Smooth muscle cell (in vitro differentiated cells): ENCODE measurements around the gene ZFYVE28. TPM values are rescaled to one million over a fixed set of nuclear protein-coding genes. Genes with fewer than 3 reads are reported as not detected.

Experiments
- DNase-seq: peaks from one replicate; lab custom pipeline; 2025; ENCODE audit not compliant: unreplicated experiment; lab: John Stamatoyannopoulos, UW
- H2AFZ ChIP-seq: fragments of 200-600 bp; sonication (generic); 2 replicates; pipeline ENCODE4 v1.6.0; 2016; ENCODE audit warnings: antibody characterized with exemption, low read depth, mild to moderate bottlenecking
- H3F3A ChIP-seq: fragments of 200-600 bp; sonication (generic); 2 replicates; pipeline ENCODE4 v1.6.0; 2017; ENCODE audit warnings: antibody characterized with exemption, low read depth
- H3K27ac ChIP-seq: fragments of 200-600 bp; sonication (generic); 2 replicates; pipeline ENCODE4 v1.5.1; 2016; ENCODE audit warnings: low read depth, mild to moderate bottlenecking
- H3K27me3 ChIP-seq: fragments of 200-600 bp; sonication (generic); 2 replicates; pipeline ENCODE4 v1.6.1; 2016; ENCODE audit warnings: low read depth, mild to moderate bottlenecking
- H3K36me3 ChIP-seq: fragments of 200-600 bp; sonication (generic); 2 replicates; pipeline ENCODE4 v1.5.1; 2016; ENCODE audit warnings: low read depth
- H3K4me1 ChIP-seq: fragments of 200-600 bp; sonication (generic); 2 replicates; pipeline ENCODE4 v1.5.1; 2016; ENCODE audit warnings: low read depth
- H3K4me2 ChIP-seq: fragments of 200-600 bp; sonication (generic); 2 replicates; pipeline ENCODE4 v1.6.0; 2016; ENCODE audit warnings: mild to moderate bottlenecking
- H3K4me3 ChIP-seq: fragments of 200-600 bp; sonication (generic); 2 replicates; pipeline ENCODE4 v1.5.1; 2016; ENCODE audit warnings: mild to moderate bottlenecking
- H3K79me2 ChIP-seq: fragments of 200-600 bp; sonication (generic); 2 replicates; pipeline ENCODE4 v1.6.0; 2016; ENCODE audit warnings: low read depth, mild to moderate bottlenecking
- H3K9ac ChIP-seq: fragments of 200-600 bp; sonication (generic); 2 replicates; pipeline ENCODE4 v1.6.0; 2016; ENCODE audit warnings: low read depth
- H3K9me3 ChIP-seq: fragments of 200-600 bp; sonication (generic); replicated peaks from 2 replicates; pipeline ENCODE4 v1.5.1; 2016; ENCODE audit warnings: low read depth
- H4K20me1 ChIP-seq: fragments of 200-600 bp; sonication (generic); 2 replicates; pipeline ENCODE4 v1.6.0; 2016; ENCODE audit warnings: low read depth
- WGBS: methylation state at CpG from one replicate; pipeline ENCODE4 v1.1.7; 2016; ENCODE audit warnings: low lambda C conversion rate; 5-methylcytosine and 5-hydroxymethylcytosine counted together
- polyA plus RNA-seq: library from polyadenylated mRNA; unstranded; fragments of >200 nt; fragmentation: Nextera tagmentation; extraction: Ambion mirVana; gene quantifications from 2 replicates; pipeline ENCODE4 v1.2.1, GENCODE V29; 2016
- total RNA-seq: library from RNA; depleted of rRNA; stranded (reverse); fragments of >200 nt; gene quantifications from 2 replicates; pipeline ENCODE4 v1.2.3, GENCODE V29; 2014
- TF ChIP-seq, protein P1 (sequence below): fragments of 200-600 bp; sonication (generic); IDR thresholded peaks from 2 replicates; pipeline ENCODE4 v1.5.1; 2017; ENCODE audit warnings: borderline replicate concordance, mild to moderate bottlenecking, antibody characterized with exemption; ENCODE audit not compliant: insufficient read depth, poor library complexity, severe bottlenecking

ZFYVE28 gene
- total and polyA plus RNA-seq, 2 experiments from 2014 or later = 0.22 TPM; not detected in 1

- Histone ChIP-seq H3K27ac (no peak within 1 kb of the TSS), H3K27me3 (peaks cover 77% of the 10 kb centered on the region), H3K4me1 (peaks cover 14% of the 10 kb centered on the region), H4K20me1 (no peaks in the 10 kb centered on the region), H3F3A (no peaks in the 10 kb centered on the region), H2AFZ (peak within 1 kb of the TSS; percentile 40), H3K36me3 (no peaks in the 10 kb centered on the region), H3K4me2 (peak within 1 kb of the TSS; percentile 98), H3K9me3 (no peaks in the 10 kb centered on the region), H3K4me3 (peak within 1 kb of the TSS; percentile 60), H3K79me2 (no peaks in the 10 kb centered on the region), H3K9ac (peak within 1 kb of the TSS; percentile 78)
- peak; percentile 70 for DNase-seq
- TF ChIP-seq, protein P1, sequence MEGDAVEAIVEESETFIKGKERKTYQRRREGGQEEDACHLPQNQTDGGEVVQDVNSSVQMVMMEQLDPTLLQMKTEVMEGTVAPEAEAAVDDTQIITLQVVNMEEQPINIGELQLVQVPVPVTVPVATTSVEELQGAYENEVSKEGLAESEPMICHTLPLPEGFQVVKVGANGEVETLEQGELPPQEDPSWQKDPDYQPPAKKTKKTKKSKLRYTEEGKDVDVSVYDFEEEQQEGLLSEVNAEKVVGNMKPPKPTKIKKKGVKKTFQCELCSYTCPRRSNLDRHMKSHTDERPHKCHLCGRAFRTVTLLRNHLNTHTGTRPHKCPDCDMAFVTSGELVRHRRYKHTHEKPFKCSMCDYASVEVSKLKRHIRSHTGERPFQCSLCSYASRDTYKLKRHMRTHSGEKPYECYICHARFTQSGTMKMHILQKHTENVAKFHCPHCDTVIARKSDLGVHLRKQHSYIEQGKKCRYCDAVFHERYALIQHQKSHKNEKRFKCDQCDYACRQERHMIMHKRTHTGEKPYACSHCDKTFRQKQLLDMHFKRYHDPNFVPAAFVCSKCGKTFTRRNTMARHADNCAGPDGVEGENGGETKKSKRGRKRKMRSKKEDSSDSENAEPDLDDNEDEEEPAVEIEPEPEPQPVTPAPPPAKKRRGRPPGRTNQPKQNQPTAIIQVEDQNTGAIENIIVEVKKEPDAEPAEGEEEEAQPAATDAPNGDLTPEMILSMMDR = no peak
- WGBS = 5% methylated on average over 73 of the region's 94 CpGs
Measured at GRCh38 chr4:2418650-2419571, 466 bp upstream of the ZFYVE28 start, which contains the start of gene CFAP99. TSS of gene CFAP99 (plus strand) at chr4:2418955.

GRCh38 chr4:2417226-2417764 is 1.1 kb downstream of the ZFYVE28 start:
- no peaks in the 10 kb centered on the region for H3K9me3 ChIP-seq
- H3K27ac ChIP-seq = no peak overlapping the region
- no peak for DNase-seq
- 2% methylated on average over 55 of the region's 61 CpGs for WGBS
- TF ChIP-seq, protein P1 = no peak
- no peak overlapping the region for H3K9ac ChIP-seq
- peaks cover 3% of the 10 kb centered on the region for H3F3A ChIP-seq
- no peaks in the 10 kb centered on the region for H4K20me1 ChIP-seq
- no peaks in the 10 kb centered on the region for H3K36me3 ChIP-seq
- peak overlapping the region; percentile 88 for H3K4me2 ChIP-seq
- no peak overlapping the region for H2AFZ ChIP-seq
- H3K4me1 ChIP-seq = peaks cover 14% of the 10 kb centered on the region
- peaks cover 79% of the 10 kb centered on the region for H3K27me3 ChIP-seq
- no peaks in the 10 kb centered on the region for H3K79me2 ChIP-seq
- peak overlapping the region; percentile 60 for H3K4me3 ChIP-seq

DNA sequence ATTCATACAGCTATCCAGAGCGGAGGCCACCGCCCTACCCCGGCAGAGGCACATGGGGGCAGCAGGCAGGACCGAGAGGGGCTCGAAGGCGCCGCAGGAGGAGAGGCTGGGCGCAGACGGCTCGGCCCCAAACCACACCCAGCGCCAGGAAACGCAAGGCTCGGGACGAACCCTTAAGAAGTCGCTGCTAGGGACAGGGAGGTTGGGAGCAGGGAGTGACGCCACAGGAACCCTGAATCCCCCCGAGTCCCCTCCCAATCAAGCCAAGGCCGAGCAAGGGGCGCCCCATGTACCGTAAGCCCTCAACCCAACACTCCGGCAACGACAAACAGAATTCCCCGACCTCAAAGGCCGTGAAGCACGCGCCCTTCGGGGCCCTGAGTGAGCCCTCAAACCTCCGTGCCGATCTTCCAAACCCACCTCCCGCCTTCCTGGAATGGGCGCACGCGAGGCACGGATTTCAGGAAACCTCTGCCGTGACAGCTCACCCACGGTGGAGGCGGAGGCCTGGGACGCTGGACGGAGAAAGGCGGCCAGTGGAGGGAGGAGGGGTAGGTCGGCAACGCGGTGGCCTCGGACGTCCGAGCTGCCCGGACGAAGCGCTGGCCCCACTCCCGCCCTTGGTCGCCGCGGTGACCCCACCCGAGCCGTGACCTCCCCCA is 1.8 kb downstream of the ZFYVE28 start:
- Histone ChIP-seq H3K79me2 (no peaks in the 10 kb centered on the region), H3K27ac (no peak overlapping the region), H2AFZ (no peak overlapping the region), H3K4me3 (peak overlapping the region; percentile 60), H4K20me1 (no peaks in the 10 kb centered on the region), H3K9me3 (no peaks in the 10 kb centered on the region), H3K27me3 (peaks cover 73% of the 10 kb centered on the region), H3K36me3 (no peaks in the 10 kb centered on the region), H3K4me2 (peak overlapping the region; percentile 88), H3K9ac (no peak overlapping the region), H3F3A (peaks cover 4% of the 10 kb centered on the region), H3K4me1 (peaks cover 14% of the 10 kb centered on the region)
- DNase-seq = no peak
- TF ChIP-seq, protein P1 = no peak
- 2% methylated on average over 40 of the region's 55 CpGs for WGBS
